ENCODE measurements around the gene ZFP92.

GRCh38 chrX:153386097-153386496 lies 25.2 kb upstream of the ZFP92 start:
- TF ChIP-seq TAF1 (IDR thresholded peaks at IDR 0.05; ENCODE audit: low read depth, low read length): no peak
- no peak for TF ChIP-seq POLR2A (IDR thresholded peaks at IDR 0.05; ENCODE audit: low read depth, low read length)
- TF ChIP-seq POLR2AphosphoS5 (IDR thresholded peaks at IDR 0.05; ENCODE audit: low read depth, low read length): no peak
- TF ChIP-seq PAX5 (IDR thresholded peaks at IDR 0.05; ENCODE audit: insufficient read depth, low read length, severe bottlenecking): no peak
- no peak for TF ChIP-seq SPI1 (IDR thresholded peaks at IDR 0.05; ENCODE audit: low read depth, low read length)
